GM19397 (cell line): ENCODE measurements around the gene PHLDB3.

Experiments used
- ATAC-seq: cut with Tn5 transposase; IDR thresholded peaks from one replicate; pipeline ENCODE4 v1.9.1; 2021; ENCODE audit warnings: mild to moderate bottlenecking, moderate library complexity; ENCODE audit not compliant: unreplicated experiment

The PHLDB3 gene

GRCh38 chr19:43501661-43502418, 2.7 kb downstream of the PHLDB3 start:
- ATAC-seq, result no peak

- ATAC-seq, result no peak
These were observed 5.5 kb downstream of the PHLDB3 start for GRCh38 chr19:43499042-43499441.

- no peak for ATAC-seq
These were observed 6.2 kb downstream of the PHLDB3 start for GRCh38 chr19:43498233-43498842.

GRCh38 chr19:43496960-43497359, 7.6 kb downstream of the PHLDB3 start:
- ATAC-seq, result no peak

- no peak for ATAC-seq
These were observed 9.5 kb downstream of the PHLDB3 start for GRCh38 chr19:43495082-43495481.

- no peak for ATAC-seq
These were observed 13.8 kb downstream of the PHLDB3 start for GRCh38 chr19:43490759-43491158.

- ATAC-seq, result no peak
These were observed 14.5 kb downstream of the PHLDB3 start for GRCh38 chr19:43489979-43490599.

- ATAC-seq, result no peak
These were observed 15.2 kb downstream of the PHLDB3 start for GRCh38 chr19:43489310-43489709.

GRCh38 chr19:43488179-43488578, 16.4 kb downstream of the PHLDB3 start:
- no peak for ATAC-seq

GRCh38 chr19:43486412-43486811, 18.1 kb downstream of the PHLDB3 start:
- no peak for ATAC-seq

GRCh38 chr19:43485951-43486350, 18.6 kb downstream of the PHLDB3 start:
- no peak for ATAC-seq

- ATAC-seq, result no peak
These were observed 21.3 kb downstream of the PHLDB3 start for GRCh38 chr19:43483281-43483680.

- no peak for ATAC-seq
These were observed 22.4 kb downstream of the PHLDB3 start for GRCh38 chr19:43482193-43482592.

GRCh38 chr19:43481701-43482100, 22.8 kb downstream of the PHLDB3 start:
- no peak for ATAC-seq

- no peak for ATAC-seq
These were observed 24.0 kb downstream of the PHLDB3 start for GRCh38 chr19:43480574-43480973.

GRCh38 chr19:43479961-43480561, 24.5 kb downstream of the PHLDB3 start:
- ATAC-seq, result no peak

- ATAC-seq, result no peak
These were observed 25.3 kb downstream of the PHLDB3 start for GRCh38 chr19:43479226-43479625.

- no peak for ATAC-seq
These were observed 26.2 kb downstream of the PHLDB3 start for GRCh38 chr19:43478323-43478722.

- ATAC-seq, result no peak
These were observed 27.9 kb downstream of the PHLDB3 start for GRCh38 chr19:43476606-43477005.

- no peak for ATAC-seq
These were observed 29.4 kb downstream of the PHLDB3 start for GRCh38 chr19:43474986-43475705.

GRCh38 chr19:43474487-43474886, 30.1 kb downstream of the PHLDB3 start:
- no peak for ATAC-seq
